Mucosa of rectum (tissue), 2 donors: ENCODE measurements around the gene PRKAR1B.

Experiments
- H3K27ac ChIP-seq, 2 donors: one replicate each; pipeline ENCODE4 v1.7.0; 2013; ENCODE audit warnings: inconsistent platforms in 2 of 2, low read depth in 2 of 2, low read length in 2 of 2
- H3K27me3 ChIP-seq, 2 donors: one replicate each; pipeline ENCODE4 v1.7.0; 2013; ENCODE audit warnings: low read length in 2 of 2; ENCODE audit not compliant: control insufficient read depth in 2 of 2, insufficient read depth in 2 of 2
- H3K36me3 ChIP-seq, 2 donors: one replicate each; pipeline ENCODE4 v1.7.0; 2013; ENCODE audit warnings: low read length in 2 of 2; ENCODE audit not compliant: control insufficient read depth in 2 of 2, insufficient read depth in 2 of 2
- H3K4me1 ChIP-seq, 2 donors: one replicate each; pipeline ENCODE4 v1.7.0; 2013; ENCODE audit warnings: low read length in 2 of 2, mild to moderate bottlenecking in 1 of 2; ENCODE audit not compliant: control insufficient read depth in 2 of 2, insufficient read depth in 2 of 2
- H3K4me3 ChIP-seq, 2 donors: one replicate each; pipeline ENCODE4 v1.7.0; 2013; ENCODE audit warnings: low read length in 2 of 2
- H3K9ac ChIP-seq, 2 donors: one replicate each; pipeline ENCODE4 v1.7.0; 2013; ENCODE audit warnings: low read length in 2 of 2, low read depth in 1 of 2, mild to moderate bottlenecking in 1 of 2
- H3K9me3 ChIP-seq, 2 donors: one replicate each; pipeline ENCODE4 v1.7.0; 2013; ENCODE audit warnings: low read length in 2 of 2; ENCODE audit not compliant: control insufficient read depth in 2 of 2
- donor health status: healthy.
- donor health status: Normal muscosa, but diverticular disease.

Gene PRKAR1B

GRCh38 chr7:566100-566499, 161.0 kb downstream of the PRKAR1B start:
- no peak overlapping the region for H3K4me3 ChIP-seq
- no peaks in the 10 kb centered on the region for H3K27me3 ChIP-seq
- no peaks in the 10 kb centered on the region for H3K36me3 ChIP-seq
- H3K27ac ChIP-seq, result no peak overlapping the region
- no peak overlapping the region for H3K9ac ChIP-seq
- H3K9me3 ChIP-seq, result no peaks in the 10 kb centered on the region
- H3K4me1 ChIP-seq, result peaks cover 0 to 7% of the 10 kb centered on the region in 2 donors

- Histone ChIP-seq H3K27me3 (no peaks in the 10 kb centered on the region), H3K4me3 (no peak overlapping the region), H3K9ac (no peak overlapping the region), H3K9me3 (no peaks in the 10 kb centered on the region), H3K27ac (no peak overlapping the region), H3K36me3 (no peaks in the 10 kb centered on the region), H3K4me1 (peaks cover 0 to 7% of the 10 kb centered on the region in 2 donors)
These were observed 162.8 kb downstream of the PRKAR1B start for GRCh38 chr7:564176-564865.

GRCh38 chr7:563629-564170, 163.4 kb downstream of the PRKAR1B start:
- Histone ChIP-seq H3K4me1 (peaks cover 0 to 7% of the 10 kb centered on the region in 2 donors), H3K4me3 (no peak overlapping the region), H3K9ac (no peak overlapping the region), H3K27ac (no peak overlapping the region), H3K27me3 (no peaks in the 10 kb centered on the region), H3K36me3 (no peaks in the 10 kb centered on the region), H3K9me3 (no peaks in the 10 kb centered on the region)

GRCh38 chr7:562789-563628, 164.1 kb downstream of the PRKAR1B start:
- no peaks in the 10 kb centered on the region for H3K36me3 ChIP-seq
- H3K27ac ChIP-seq, result no peak overlapping the region
- no peaks in the 10 kb centered on the region for H3K27me3 ChIP-seq
- peaks cover 0 to 6% of the 10 kb centered on the region in 2 donors for H3K4me1 ChIP-seq
- H3K9me3 ChIP-seq, result no peaks in the 10 kb centered on the region
- no peak overlapping the region for H3K4me3 ChIP-seq
- no peak overlapping the region for H3K9ac ChIP-seq

DNA sequence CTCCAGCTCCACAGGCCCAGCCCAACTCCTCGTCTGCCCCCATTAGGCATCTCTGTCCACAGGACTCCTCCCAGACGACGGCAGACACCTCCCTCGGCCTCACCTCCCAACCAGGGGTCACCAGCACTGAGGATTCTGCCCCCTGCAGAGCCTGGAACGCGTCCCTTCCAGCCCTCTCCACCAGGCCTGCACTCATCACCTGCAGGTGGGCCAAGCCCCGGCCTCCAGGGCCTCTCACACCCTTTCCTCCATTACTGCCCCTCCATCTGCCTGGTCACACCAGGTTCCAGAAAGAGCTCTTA, 164.8 kb downstream of the PRKAR1B start:
- Histone ChIP-seq H3K9me3 (no peaks in the 10 kb centered on the region), H3K27ac (no peak overlapping the region), H3K27me3 (no peaks in the 10 kb centered on the region), H3K4me1 (peaks cover 0 to 4% of the 10 kb centered on the region in 2 donors), H3K9ac (no peak overlapping the region), H3K4me3 (no peak overlapping the region), H3K36me3 (no peaks in the 10 kb centered on the region)

DNA sequence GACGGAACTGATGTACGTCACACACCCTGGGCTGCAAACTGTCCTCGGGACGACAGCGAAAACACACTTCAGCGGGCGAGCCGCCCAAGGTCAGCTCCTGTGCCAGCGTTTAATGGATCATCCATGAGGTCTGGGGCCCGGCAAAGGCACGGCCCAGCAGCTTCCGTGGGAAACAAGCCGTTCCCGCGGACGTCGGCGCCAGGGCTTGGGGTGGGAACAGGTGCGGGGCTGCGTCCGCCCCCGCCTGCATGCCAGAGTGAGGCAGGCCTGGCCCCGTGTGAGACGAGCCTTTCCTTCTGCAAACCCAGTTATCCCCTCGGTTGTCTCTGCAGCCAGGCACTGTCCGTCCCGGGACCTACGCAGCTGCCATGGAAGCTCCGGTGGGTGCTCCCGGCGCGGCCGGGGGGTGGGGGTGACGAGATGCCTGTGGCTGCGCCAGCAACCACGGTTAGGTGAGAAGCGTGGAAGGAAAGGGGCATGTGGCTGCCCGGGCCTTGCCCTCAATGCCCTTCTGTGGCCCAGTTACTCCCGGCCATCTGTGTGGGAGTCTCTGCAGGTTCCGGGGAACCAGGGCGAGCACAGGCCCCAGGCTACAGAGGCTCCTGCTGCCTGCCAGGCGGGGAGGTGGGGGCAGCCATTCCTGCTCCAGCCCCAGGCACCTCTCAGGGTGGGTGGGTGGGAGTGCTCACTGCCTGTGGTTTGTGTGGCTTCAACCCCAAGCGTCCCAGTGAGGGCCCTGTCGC, 165.3 kb downstream of the PRKAR1B start:
- H3K9me3 ChIP-seq, result no peaks in the 10 kb centered on the region
- no peaks in the 10 kb centered on the region for H3K27me3 ChIP-seq
- H3K36me3 ChIP-seq, result no peaks in the 10 kb centered on the region
- H3K9ac ChIP-seq, result peak overlapping the region in 1 of 2 donors; percentile 49
- H3K4me3 ChIP-seq, result peak overlapping the region in 1 of 2 donors; percentile 20
- peaks cover 0 to 4% of the 10 kb centered on the region in 2 donors for H3K4me1 ChIP-seq
- H3K27ac ChIP-seq, result no peak overlapping the region

DNA sequence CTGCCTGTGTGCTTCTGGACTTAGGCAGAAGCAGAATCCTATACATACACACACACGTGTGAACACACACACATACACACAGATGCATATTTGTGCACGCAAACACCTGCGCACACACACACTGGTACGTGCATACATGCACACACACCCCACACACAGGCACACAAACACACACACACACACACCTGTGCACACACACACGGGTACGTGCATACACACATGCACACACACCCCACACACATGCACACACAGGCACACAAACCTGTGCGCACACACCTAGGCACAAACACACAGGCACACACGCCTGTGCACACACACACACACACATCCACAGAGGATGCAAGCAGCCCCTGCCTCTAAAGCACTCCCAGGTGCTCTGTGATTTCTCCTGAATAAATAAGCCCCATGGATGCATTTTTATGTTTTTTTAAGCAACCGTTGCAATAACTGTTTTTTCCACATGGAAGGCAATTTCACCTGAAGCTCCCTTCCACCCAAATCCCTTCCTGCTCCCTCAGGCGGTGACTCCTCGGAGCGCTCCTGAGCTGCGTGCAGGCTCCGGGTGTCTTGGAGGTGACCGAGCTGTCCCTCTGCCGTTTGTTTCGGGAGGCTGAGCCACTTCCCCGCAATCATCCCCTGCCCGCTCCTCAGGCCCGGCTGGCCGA, 166.0 kb downstream of the PRKAR1B start:
- no peaks in the 10 kb centered on the region for H3K9me3 ChIP-seq
- no peaks in the 10 kb centered on the region for H3K36me3 ChIP-seq
- H3K4me1 ChIP-seq, result peaks cover 0 to 4% of the 10 kb centered on the region in 2 donors
- H3K4me3 ChIP-seq, result peak overlapping the region in 1 of 2 donors; percentile 20
- no peaks in the 10 kb centered on the region for H3K27me3 ChIP-seq
- no peak overlapping the region for H3K27ac ChIP-seq
- peak overlapping the region in 1 of 2 donors; percentile 49 for H3K9ac ChIP-seq

DNA sequence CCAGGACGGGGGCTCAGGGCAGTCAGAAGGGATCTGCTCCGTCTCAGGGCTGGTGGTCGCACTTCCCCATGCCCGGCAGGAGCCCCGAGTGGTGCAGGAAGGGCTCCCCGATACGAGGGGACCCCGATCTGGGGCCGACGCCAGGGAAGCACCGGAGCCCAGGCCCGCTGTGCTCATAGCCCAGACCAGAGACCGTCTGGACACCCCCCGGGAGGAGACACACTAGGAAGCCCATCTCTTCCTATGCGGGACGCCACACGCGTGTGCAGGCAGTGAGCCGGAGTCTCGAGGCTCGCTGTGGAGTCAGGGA, 167.7 kb downstream of the PRKAR1B start:
- Histone ChIP-seq H3K27me3 (no peaks in the 10 kb centered on the region), H3K27ac (no peak overlapping the region), H3K36me3 (no peaks in the 10 kb centered on the region), H3K4me3 (no peak overlapping the region), H3K9ac (no peak overlapping the region), H3K9me3 (no peaks in the 10 kb centered on the region), H3K4me1 (peaks cover 0 to 4% of the 10 kb centered on the region in 2 donors)

- Histone ChIP-seq H3K9ac (no peak overlapping the region), H3K9me3 (no peaks in the 10 kb centered on the region), H3K27me3 (no peaks in the 10 kb centered on the region), H3K4me3 (no peak overlapping the region), H3K4me1 (peaks cover 0 to 4% of the 10 kb centered on the region in 2 donors), H3K27ac (no peak overlapping the region), H3K36me3 (no peaks in the 10 kb centered on the region)
These were observed 169.6 kb downstream of the PRKAR1B start for GRCh38 chr7:557558-557881.
